ENCODE results near the gene LRP1. TPM values are rescaled to one million over a fixed set of nuclear protein-coding genes. Genes with fewer than 3 reads are reported as not detected.

The LRP1 gene
- total RNA-seq, 1 experiment from 2014 or later = 14.7 TPM

DNA sequence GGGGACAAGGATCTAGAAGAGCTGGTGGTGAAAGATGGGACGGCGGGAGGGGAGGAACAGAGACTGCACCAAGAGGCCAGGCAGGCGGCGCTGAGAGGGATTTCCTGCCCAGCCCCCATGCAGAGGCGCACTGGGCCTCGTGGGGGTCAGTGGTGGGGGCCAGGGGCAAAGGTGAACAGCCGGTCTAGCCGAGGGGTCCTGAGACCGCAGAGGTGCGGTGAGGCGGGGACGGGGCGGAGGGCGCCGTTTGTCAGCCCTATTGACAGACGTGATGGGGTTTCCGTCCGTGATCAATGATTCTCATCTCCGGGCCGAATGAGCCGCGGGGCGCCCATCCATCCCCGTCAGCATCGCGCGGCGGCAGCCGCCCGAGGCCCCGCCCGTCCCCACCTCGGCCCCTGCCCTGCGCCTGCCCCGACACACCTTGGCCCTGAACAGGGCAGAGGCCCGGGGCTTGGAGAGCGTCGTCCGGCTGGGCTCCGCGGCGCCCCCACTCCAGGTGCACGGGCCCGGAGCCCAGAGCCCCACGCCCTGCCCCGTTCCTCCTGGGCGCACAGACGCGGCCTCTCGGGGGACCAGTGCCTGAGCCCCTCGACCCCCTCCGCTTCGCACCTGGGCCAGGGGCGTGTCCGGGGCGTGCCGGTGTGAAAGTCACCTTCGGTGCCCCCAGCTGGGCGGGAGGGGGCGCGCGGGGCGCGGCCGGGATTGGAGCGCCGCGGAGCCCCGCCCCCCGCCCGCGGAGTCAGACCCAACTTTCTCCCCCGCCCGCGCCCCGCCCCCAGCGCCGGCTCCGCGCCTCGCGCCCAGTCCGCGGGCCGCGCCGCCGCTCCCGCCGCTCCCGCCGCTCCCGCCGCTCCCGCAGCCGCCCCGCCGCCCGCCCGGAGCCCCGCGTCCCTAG, 88.0 kb downstream of the LRP1 start, which contains the start of gene NXPH4:
TSS of gene NXPH4 (plus strand) at position 781 of the 898 bp plus-strand sequence. CDS start 176 bp downstream, outside the sequence.
- Histone ChIP-seq H3K4me1 (ENCODE audit: insufficient read depth, low read length) (peaks cover 39% of the 10 kb centered on the region), H3K9me3 (ENCODE audit: low read length) (no peaks in the 10 kb centered on the region), H3K27ac (ENCODE audit: low read length) (no peak within 1 kb of the TSS), H3F3A (ENCODE audit: low read length, unreplicated experiment) (no peaks in the 10 kb centered on the region), H3K27me3 (ENCODE audit: low read length) (peaks cover 19% of the 10 kb centered on the region), H3K4me2 (ENCODE audit: low read length) (peak within 1 kb of the TSS; percentile 87), H3K4me3 (ENCODE audit: low read length) (peak within 1 kb of the TSS; percentile 68), H3K9me2 (replicated peaks; ENCODE audit: low read length) (no peaks in the 10 kb centered on the region), H3K79me2 (ENCODE audit: low read length) (no peaks in the 10 kb centered on the region), H4K20me1 (ENCODE audit: low read length) (no peaks in the 10 kb centered on the region), H2AFZ (ENCODE audit: low read length) (peak within 1 kb of the TSS; percentile 75), H3K9ac (ENCODE audit: low read length) (no peak within 1 kb of the TSS), H3K36me3 (ENCODE audit: low read depth, low read length) (no peaks in the 10 kb centered on the region)
- ChIA-PET POLR2A (ENCODE audit: unreplicated experiment) (no interaction called here), CTCF (interaction anchor here (0.6 kb wide), 1 partner anchor 74 kb away, joined by 5 read pairs; no protein-coding TSS in a partner anchor)
- no TSS peak for BruUV-seq (replicated peaks)
- DNase-seq = peak; percentile 40
- TF ChIP-seq, protein P1, sequence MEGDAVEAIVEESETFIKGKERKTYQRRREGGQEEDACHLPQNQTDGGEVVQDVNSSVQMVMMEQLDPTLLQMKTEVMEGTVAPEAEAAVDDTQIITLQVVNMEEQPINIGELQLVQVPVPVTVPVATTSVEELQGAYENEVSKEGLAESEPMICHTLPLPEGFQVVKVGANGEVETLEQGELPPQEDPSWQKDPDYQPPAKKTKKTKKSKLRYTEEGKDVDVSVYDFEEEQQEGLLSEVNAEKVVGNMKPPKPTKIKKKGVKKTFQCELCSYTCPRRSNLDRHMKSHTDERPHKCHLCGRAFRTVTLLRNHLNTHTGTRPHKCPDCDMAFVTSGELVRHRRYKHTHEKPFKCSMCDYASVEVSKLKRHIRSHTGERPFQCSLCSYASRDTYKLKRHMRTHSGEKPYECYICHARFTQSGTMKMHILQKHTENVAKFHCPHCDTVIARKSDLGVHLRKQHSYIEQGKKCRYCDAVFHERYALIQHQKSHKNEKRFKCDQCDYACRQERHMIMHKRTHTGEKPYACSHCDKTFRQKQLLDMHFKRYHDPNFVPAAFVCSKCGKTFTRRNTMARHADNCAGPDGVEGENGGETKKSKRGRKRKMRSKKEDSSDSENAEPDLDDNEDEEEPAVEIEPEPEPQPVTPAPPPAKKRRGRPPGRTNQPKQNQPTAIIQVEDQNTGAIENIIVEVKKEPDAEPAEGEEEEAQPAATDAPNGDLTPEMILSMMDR (conservative IDR thresholded peaks at IDR 0.05; ENCODE audit: low read depth, low read length) = no peak
- peak; percentile 74 for TF ChIP-seq EZH2 (IDR thresholded peaks at IDR 0.05; ENCODE audit: low read length, unreplicated experiment)
- intact Hi-C loops (cut with micrococcal nuclease) = no loop called here
- peak; percentile 7 for ATAC-seq

DNA sequence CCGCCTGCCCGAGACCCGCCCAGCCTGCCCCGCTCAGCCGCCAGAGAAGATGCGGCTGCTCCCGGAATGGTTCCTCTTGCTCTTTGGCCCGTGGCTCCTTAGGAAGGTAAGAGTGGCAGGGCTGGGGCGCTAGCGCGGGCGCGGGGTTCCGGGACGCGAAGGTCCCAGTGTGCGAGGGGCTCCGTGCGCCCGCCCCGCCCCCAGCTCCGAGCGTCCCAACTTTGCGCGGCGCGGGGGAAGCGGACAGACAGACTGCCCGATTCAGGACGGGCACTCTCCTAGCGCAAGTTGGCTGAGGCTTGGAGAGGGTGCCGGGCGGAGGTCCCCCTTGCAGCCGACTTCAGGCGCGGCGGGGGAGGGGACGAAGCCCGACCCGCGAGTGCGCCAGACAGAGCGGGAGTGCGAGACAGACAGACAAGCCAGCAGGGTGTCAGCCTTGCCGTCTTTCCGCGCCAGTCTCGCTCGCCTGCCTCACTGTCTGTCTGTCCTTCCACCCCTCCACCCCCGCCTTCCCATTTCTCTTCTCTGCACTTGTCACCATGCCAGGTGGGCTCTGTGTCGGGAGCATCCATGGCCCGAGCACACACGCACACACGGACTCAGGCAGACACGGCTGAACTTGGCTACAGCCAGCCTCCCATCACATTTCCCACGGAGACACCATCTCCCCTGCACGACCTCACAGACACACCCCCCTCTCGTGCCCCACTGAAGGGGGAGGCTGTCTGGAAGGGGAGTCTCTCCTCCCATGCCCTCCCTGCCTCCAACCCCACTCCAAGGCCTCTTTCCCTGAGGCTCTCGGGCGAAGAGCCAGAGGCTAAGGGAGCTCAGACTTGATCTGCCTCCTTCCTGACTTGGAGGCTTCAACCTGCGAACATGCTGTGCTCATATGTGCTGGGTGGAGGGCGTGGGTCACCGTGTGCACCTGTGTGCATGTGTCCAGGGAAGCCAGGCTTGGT, 88.9 kb downstream of the LRP1 start:
- Histone ChIP-seq H3K4me2 (ENCODE audit: low read length) (peak overlapping the region; percentile 86), H3K27me3 (ENCODE audit: low read length) (peaks cover 19% of the 10 kb centered on the region), H3K9me2 (replicated peaks; ENCODE audit: low read length) (no peaks in the 10 kb centered on the region), H2AFZ (ENCODE audit: low read length) (peak overlapping the region; percentile 75), H3K9me3 (ENCODE audit: low read length) (no peaks in the 10 kb centered on the region), H3K4me1 (ENCODE audit: insufficient read depth, low read length) (peaks cover 39% of the 10 kb centered on the region), H3K27ac (ENCODE audit: low read length) (no peak overlapping the region), H3F3A (ENCODE audit: low read length, unreplicated experiment) (no peaks in the 10 kb centered on the region), H3K79me2 (ENCODE audit: low read length) (no peaks in the 10 kb centered on the region), H3K36me3 (ENCODE audit: low read depth, low read length) (no peaks in the 10 kb centered on the region), H3K9ac (ENCODE audit: low read length) (no peak overlapping the region), H4K20me1 (ENCODE audit: low read length) (no peaks in the 10 kb centered on the region), H3K4me3 (ENCODE audit: low read length) (peak overlapping the region; percentile 68)
- no TSS peak for BruUV-seq (replicated peaks)
- no peak for TF ChIP-seq EZH2 (IDR thresholded peaks at IDR 0.05; ENCODE audit: low read length, unreplicated experiment)
- TF ChIP-seq, protein P1 (conservative IDR thresholded peaks at IDR 0.05; ENCODE audit: low read depth, low read length) = no peak
- TF ChIP-seq EZH2phosphoT487 (IDR thresholded peaks at IDR 0.05; ENCODE audit: borderline replicate concordance, low read length) = no peak
- ChIA-PET CTCF (no interaction called here), POLR2A (ENCODE audit: unreplicated experiment) (no interaction called here)
- intact Hi-C loops (cut with micrococcal nuclease) = no loop called here
- peak; percentile 5 for ATAC-seq
- peak; percentile 41 for DNase-seq
